Neural crest cell (in vitro differentiated cells): Measurements from ENCODE around the gene NEUROD6. TPM values are rescaled to one million over a fixed set of nuclear protein-coding genes. Genes with fewer than 3 reads are reported as not detected.

ENCODE experiments used
- DNase-seq: peaks from one replicate; pipeline ENCODE4 v3.0.0; 2021; ENCODE audit warnings: low read depth, mixed read lengths, low spot score
- H3K27ac Mint-ChIP-seq: one replicate; pipeline ENCODE4 v1.8.0; 2021; ENCODE audit warnings: mild to moderate bottlenecking, mixed read lengths; ENCODE audit not compliant: unreplicated experiment
- H3K27me3 Mint-ChIP-seq: 2 replicates; pipeline ENCODE4 v1.8.0; 2021; ENCODE audit warnings: low read depth, mild to moderate bottlenecking, mixed read lengths
- H3K36me3 Mint-ChIP-seq: 2 replicates; pipeline ENCODE4 v1.8.0; 2021; ENCODE audit warnings: low read depth, mild to moderate bottlenecking, mixed read lengths
- H3K4me1 Mint-ChIP-seq: 2 replicates; pipeline ENCODE4 v1.8.0; 2021; ENCODE audit warnings: mixed read lengths
- H3K4me3 Mint-ChIP-seq: one replicate; pipeline ENCODE4 v1.8.0; 2021; ENCODE audit warnings: mild to moderate bottlenecking, mixed read lengths
- H3K9me3 Mint-ChIP-seq: 2 replicates; pipeline ENCODE4 v1.8.0; 2021; ENCODE audit warnings: mixed read lengths
- long read RNA-seq: library from polyadenylated mRNA; unstranded; transcript quantifications from one replicate; pipeline ENCODE4 v2.0.0, GENCODE V29; 2020
- total RNA-seq: library from RNA; stranded (reverse); gene quantifications from 2 replicates; pipeline ENCODE4 v1.2.1, GENCODE V29; 2021
- TF ChIP-seq, protein P1 (sequence below): fragments of 200-600 bp; sonication (generic); conservative IDR thresholded peaks from 2 replicates; pipeline ENCODE4 v1.5.0; 2021; ENCODE audit warnings: antibody characterized with exemption, mild to moderate bottlenecking

The NEUROD6 gene
- total RNA-seq = not detected in 2 replicates
- long read RNA-seq = 0 reads

DNA sequence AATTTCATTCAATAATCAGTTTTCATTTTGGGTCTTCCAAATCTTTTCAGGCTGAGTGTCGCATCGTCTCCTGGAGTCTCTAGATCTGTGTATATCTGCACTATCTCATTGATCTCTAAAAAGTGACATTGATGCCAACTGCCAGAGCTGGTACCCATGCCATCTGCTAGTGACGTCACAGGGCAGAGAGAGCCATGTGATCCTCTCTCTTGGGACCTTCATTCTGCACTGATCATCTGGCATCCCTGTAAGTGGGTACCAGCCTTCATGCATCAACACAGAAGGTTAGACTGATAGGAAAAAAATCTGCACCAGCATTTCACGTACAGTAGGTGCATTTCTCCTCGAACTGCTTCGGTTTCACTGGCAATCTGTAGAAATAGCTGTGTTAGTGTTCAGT lies at the start of gene NEUROD6:
NEUROD6 (minus strand) TSS at position 124 of the 400 bp plus-strand sequence. CDS start 1,458 bp downstream, outside the sequence.
- Mint-ChIP-seq H3K27me3 (peaks cover 53% of the 10 kb centered on the region), H3K27ac (no peak within 1 kb of the TSS), H3K4me3 (no peak within 1 kb of the TSS), H3K9me3 (no peaks in the 10 kb centered on the region), H3K4me1 (peaks cover 18% of the 10 kb centered on the region), H3K36me3 (no peaks in the 10 kb centered on the region)
- DNase-seq = no peak
- TF ChIP-seq, protein P1, sequence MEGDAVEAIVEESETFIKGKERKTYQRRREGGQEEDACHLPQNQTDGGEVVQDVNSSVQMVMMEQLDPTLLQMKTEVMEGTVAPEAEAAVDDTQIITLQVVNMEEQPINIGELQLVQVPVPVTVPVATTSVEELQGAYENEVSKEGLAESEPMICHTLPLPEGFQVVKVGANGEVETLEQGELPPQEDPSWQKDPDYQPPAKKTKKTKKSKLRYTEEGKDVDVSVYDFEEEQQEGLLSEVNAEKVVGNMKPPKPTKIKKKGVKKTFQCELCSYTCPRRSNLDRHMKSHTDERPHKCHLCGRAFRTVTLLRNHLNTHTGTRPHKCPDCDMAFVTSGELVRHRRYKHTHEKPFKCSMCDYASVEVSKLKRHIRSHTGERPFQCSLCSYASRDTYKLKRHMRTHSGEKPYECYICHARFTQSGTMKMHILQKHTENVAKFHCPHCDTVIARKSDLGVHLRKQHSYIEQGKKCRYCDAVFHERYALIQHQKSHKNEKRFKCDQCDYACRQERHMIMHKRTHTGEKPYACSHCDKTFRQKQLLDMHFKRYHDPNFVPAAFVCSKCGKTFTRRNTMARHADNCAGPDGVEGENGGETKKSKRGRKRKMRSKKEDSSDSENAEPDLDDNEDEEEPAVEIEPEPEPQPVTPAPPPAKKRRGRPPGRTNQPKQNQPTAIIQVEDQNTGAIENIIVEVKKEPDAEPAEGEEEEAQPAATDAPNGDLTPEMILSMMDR = no peak

DNA sequence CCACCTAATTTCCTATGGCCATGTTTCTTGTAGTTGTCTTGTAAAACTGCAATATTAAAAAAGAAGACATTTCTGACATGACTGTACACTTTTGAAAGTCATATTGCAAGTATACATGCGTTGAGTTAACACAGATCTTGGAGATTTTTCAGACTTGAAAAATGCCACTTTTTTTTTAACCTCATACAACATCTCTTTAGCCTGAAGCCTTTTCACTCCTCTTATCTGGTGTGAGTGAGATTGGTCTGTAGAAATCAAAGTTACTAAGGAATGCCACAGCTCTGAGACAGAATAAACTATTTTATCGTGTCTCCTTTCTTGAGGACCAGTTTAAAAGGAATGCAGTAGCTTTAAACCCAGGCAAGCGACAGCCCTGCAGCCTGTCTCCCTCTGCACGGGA lies 43.9 kb upstream of the NEUROD6 start:
- no peak overlapping the region for H3K27ac Mint-ChIP-seq
- no peaks in the 10 kb centered on the region for H3K27me3 Mint-ChIP-seq
- H3K4me3 Mint-ChIP-seq = no peak overlapping the region
- DNase-seq = no peak
- TF ChIP-seq, protein P1 = no peak
- no peaks in the 10 kb centered on the region for H3K36me3 Mint-ChIP-seq
- H3K4me1 Mint-ChIP-seq = peaks cover 5% of the 10 kb centered on the region
- peaks cover 6% of the 10 kb centered on the region for H3K9me3 Mint-ChIP-seq

DNA sequence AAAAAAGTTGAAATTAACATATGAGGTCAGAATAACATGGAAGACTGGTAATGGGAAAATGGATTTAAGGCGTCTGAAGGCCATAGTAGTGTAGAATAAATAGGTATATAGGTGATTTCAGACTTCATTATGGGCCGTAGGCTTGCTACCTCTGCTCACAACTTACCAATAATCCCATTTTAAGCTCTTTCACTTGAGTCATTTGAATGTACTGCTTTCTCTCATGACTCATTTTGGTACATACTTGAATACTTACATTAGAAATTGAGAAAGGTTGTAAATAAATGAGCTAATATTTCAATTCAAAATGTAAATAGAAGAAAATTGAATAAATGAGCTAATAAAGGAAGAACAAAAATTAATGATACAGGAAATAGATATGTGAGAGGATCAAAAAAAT lies 42.2 kb upstream of the NEUROD6 start:
- H3K4me3 Mint-ChIP-seq = no peak overlapping the region
- TF ChIP-seq, protein P1 = no peak
- no peak overlapping the region for H3K27ac Mint-ChIP-seq
- H3K27me3 Mint-ChIP-seq = no peaks in the 10 kb centered on the region
- H3K36me3 Mint-ChIP-seq = no peaks in the 10 kb centered on the region
- DNase-seq = no peak
- peaks cover 6% of the 10 kb centered on the region for H3K9me3 Mint-ChIP-seq
- H3K4me1 Mint-ChIP-seq = peaks cover 5% of the 10 kb centered on the region

DNA sequence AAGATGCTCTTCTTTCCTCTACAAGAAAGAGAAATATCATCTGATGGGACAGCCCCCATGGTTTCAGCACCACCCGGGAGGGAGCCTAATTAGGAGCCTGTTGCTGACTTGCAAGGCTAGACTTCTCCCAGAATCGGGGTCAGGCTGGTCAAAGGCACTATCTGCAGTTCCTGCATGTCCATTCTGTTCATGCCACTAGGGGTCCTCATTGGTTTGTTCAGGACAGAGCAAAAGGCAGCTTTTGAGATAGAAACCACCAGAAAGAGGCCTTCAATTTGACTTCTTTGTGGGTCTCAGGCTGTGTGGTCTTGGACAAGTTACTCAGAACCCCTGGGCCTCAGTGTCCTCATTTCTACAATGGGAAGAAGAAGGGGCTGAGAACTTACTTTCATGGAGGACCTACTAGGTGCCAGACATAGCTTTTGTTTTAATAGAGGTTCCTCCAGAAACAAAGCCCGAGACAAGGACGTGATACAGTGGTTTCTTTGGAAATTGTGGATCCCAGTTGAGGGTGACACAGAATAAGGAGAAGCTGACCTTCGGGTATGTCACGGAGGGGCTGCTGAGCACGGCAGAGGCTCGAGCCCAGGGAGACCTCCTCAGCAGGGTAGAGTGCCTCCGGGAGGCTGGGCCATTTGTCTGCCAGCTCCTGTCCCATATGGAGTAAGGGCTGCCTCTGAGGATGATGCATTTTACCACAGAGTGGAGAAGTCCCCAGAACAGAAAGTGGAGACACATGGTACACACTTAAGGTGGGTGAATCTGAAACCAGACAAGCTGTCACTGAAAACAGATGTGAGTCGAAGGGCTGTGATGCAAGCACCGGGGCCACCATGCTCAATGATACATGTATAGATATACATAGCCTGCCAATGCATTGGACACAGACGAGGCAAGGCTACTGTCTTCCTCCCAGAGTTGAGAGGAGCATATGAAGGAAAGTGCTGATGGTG lies 33.1 kb upstream of the NEUROD6 start:
- Mint-ChIP-seq H3K27ac (no peak overlapping the region), H3K27me3 (no peaks in the 10 kb centered on the region), H3K4me3 (no peak overlapping the region), H3K9me3 (no peaks in the 10 kb centered on the region), H3K36me3 (no peaks in the 10 kb centered on the region), H3K4me1 (peaks cover 9% of the 10 kb centered on the region)
- TF ChIP-seq, protein P1 = peak; percentile 78
- DNase-seq = peak; percentile 63

DNA sequence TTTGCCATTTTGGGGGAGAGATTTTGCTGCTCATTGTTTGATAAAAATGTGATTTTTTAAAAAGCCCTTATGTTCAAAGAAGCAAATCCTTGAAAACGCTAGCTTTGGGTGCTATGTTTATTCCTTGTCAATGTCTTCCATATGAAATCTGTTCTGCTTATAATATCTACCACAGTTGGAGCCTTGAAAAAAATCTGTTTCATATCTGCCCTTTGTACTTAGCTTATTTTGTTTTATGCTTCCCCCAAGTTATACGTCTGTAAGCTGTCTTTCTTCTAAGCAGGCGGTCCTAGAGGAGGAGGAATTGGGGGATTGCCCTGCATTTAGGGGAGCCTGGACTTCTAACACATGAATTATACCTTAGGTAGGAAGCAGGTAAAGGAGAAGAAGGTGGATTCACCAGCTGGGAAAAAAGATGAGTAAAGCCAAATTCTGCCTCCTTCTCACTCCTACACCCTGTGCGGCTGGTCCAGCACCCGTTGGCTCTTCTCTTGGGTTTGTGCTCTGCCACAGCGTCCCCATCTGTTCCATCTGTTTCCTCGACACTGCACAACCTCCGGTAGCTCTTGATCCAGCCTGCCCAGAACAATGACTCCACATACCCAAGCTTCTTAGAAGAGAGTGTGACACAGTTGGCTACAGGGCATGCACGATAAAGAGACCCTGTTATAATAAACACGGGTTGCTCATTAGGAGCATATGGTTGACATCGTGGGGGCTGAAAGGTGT lies 31.9 kb upstream of the NEUROD6 start:
- DNase-seq = no peak
- Mint-ChIP-seq H3K27me3 (no peaks in the 10 kb centered on the region), H3K4me1 (peaks cover 10% of the 10 kb centered on the region), H3K9me3 (no peaks in the 10 kb centered on the region), H3K4me3 (no peak overlapping the region), H3K27ac (no peak overlapping the region), H3K36me3 (no peaks in the 10 kb centered on the region)
- TF ChIP-seq, protein P1 = no peak
